Muscle of leg (tissue), 11 donors: ENCODE data around the gene SPARC. TPM values are rescaled to one million over a fixed set of nuclear protein-coding genes. Genes with fewer than 3 reads are reported as not detected.

Experiments
- DNase-seq: peaks from one replicate; pipeline ENCODE4 v3.0.0; 2013
- H3K27ac ChIP-seq: one replicate; pipeline ENCODE4 v1.5.1; 2013; ENCODE audit warnings: mild to moderate bottlenecking, low read length, control low read depth
- H3K27me3 ChIP-seq: one replicate; pipeline ENCODE4 v1.6.1; 2013; ENCODE audit warnings: low read length; ENCODE audit not compliant: control insufficient read depth, insufficient read depth
- H3K36me3 ChIP-seq: one replicate; pipeline ENCODE4 v1.6.1; 2013; ENCODE audit warnings: low read length; ENCODE audit not compliant: control insufficient read depth, insufficient read depth
- H3K4me1 ChIP-seq: one replicate; pipeline ENCODE4 v1.6.1; 2013; ENCODE audit warnings: low read length; ENCODE audit not compliant: control insufficient read depth, insufficient read depth
- H3K4me3 ChIP-seq: one replicate; pipeline ENCODE4 v1.5.1; 2013; ENCODE audit warnings: low read length, control low read depth
- H3K9me3 ChIP-seq: replicated peaks from 2 replicates; pipeline ENCODE4 v1.6.1; 2013; ENCODE audit warnings: low read depth, low read length; ENCODE audit not compliant: control insufficient read depth
- WGBS: methylation state at CpG from one replicate; pipeline ENCODE4 v1.1.5; 2013; ENCODE audit warnings: missing lambda C conversion rate; ENCODE audit not compliant: insufficient coverage; 5-methylcytosine and 5-hydroxymethylcytosine counted together
- polyA plus RNA-seq, 8 donors: library from polyadenylated mRNA; unstranded; fragments of 120-200 nt; gene quantifications; one replicate each; pipeline versions ENCODE4 v1.2.1 to v1.2.3, GENCODE V29; 2013; ENCODE audit warnings: inconsistent platforms in 1 of 8, low replicate concordance in 1 of 8; ENCODE audit not compliant: insufficient read length in 8 of 8, insufficient read depth in 1 of 8
- total RNA-seq: library from RNA; stranded (reverse); fragments of 120-200 nt; gene quantifications from one replicate; pipeline ENCODE4 v1.2.4, GENCODE V29; 2013

SPARC gene
- total and polyA plus RNA-seq, 9 donors: 3,005 to 8,405 (median 4,650) TPM

GRCh38 chr5:151722546-151722945 is 35.8 kb upstream of the SPARC start:
- Histone ChIP-seq H3K4me3 (no peak overlapping the region), H3K9me3 (no peaks in the 10 kb centered on the region), H3K4me1 (peaks cover 26% of the 10 kb centered on the region), H3K36me3 (no peaks in the 10 kb centered on the region), H3K27me3 (no peaks in the 10 kb centered on the region), H3K27ac (no peak overlapping the region)
- DNase-seq: no peak

GRCh38 chr5:151721812-151722391 is 35.2 kb upstream of the SPARC start:
- no peak overlapping the region for H3K4me3 ChIP-seq
- no peaks in the 10 kb centered on the region for H3K27me3 ChIP-seq
- H3K4me1 ChIP-seq: peaks cover 30% of the 10 kb centered on the region
- DNase-seq: no peak
- H3K9me3 ChIP-seq: no peaks in the 10 kb centered on the region
- H3K27ac ChIP-seq: no peak overlapping the region
- no peaks in the 10 kb centered on the region for H3K36me3 ChIP-seq

- H3K27ac ChIP-seq: peak overlapping the region; percentile 49
- WGBS: 60% methylated on average over 1 of the region's 3 CpGs
- peaks cover 30% of the 10 kb centered on the region for H3K4me1 ChIP-seq
- H3K27me3 ChIP-seq: no peaks in the 10 kb centered on the region
- no peak for DNase-seq
- no peaks in the 10 kb centered on the region for H3K9me3 ChIP-seq
- H3K36me3 ChIP-seq: no peaks in the 10 kb centered on the region
- H3K4me3 ChIP-seq: no peak overlapping the region
Observed at GRCh38 chr5:151721087-151721646, 34.5 kb upstream of the SPARC start.

- peaks cover 30% of the 10 kb centered on the region for H3K4me1 ChIP-seq
- H3K4me3 ChIP-seq: no peak overlapping the region
- WGBS: 95% methylated on average over 1 of the region's 2 CpGs
- no peak for DNase-seq
- no peaks in the 10 kb centered on the region for H3K36me3 ChIP-seq
- H3K27ac ChIP-seq: no peak overlapping the region
- no peaks in the 10 kb centered on the region for H3K27me3 ChIP-seq
- no peaks in the 10 kb centered on the region for H3K9me3 ChIP-seq
Observed at GRCh38 chr5:151720215-151720614, 33.5 kb upstream of the SPARC start.

- peak overlapping the region; percentile 88 for H3K27ac ChIP-seq
Observed at GRCh38 chr5:151719228-151720000, 32.7 kb upstream of the SPARC start.

GRCh38 chr5:151718646-151719045 is 31.9 kb upstream of the SPARC start:
- Histone ChIP-seq H3K4me3 (no peak overlapping the region), H3K27ac (peak overlapping the region; percentile 88), H3K9me3 (no peaks in the 10 kb centered on the region), H3K4me1 (peaks cover 30% of the 10 kb centered on the region), H3K27me3 (no peaks in the 10 kb centered on the region), H3K36me3 (no peaks in the 10 kb centered on the region)
- DNase-seq: peak; percentile 93
- 8% methylated on average over 2 of the region's 3 CpGs for WGBS

More at GRCh38 chr5:151719228-151720000, 32.7 kb upstream of the SPARC start:
- no peaks in the 10 kb centered on the region for H3K36me3 ChIP-seq
- 83% methylated on average over 1 of the region's 6 CpGs for WGBS
- peaks cover 30% of the 10 kb centered on the region for H3K4me1 ChIP-seq
- DNase-seq: no peak
- no peaks in the 10 kb centered on the region for H3K27me3 ChIP-seq
- no peak overlapping the region for H3K4me3 ChIP-seq
- no peaks in the 10 kb centered on the region for H3K9me3 ChIP-seq

GRCh38 chr5:151718153-151718552 is 31.4 kb upstream of the SPARC start:
- DNase-seq: peak; percentile 71
- H3K9me3 ChIP-seq: no peaks in the 10 kb centered on the region
- no peaks in the 10 kb centered on the region for H3K27me3 ChIP-seq
- peak overlapping the region; percentile 88 for H3K27ac ChIP-seq
- no peak overlapping the region for H3K4me3 ChIP-seq
- no peaks in the 10 kb centered on the region for H3K36me3 ChIP-seq
- peaks cover 30% of the 10 kb centered on the region for H3K4me1 ChIP-seq
- WGBS: 57% methylated on average over 1 of the region's 2 CpGs

- 60% methylated on average over 1 of the region's 3 CpGs for WGBS
- Histone ChIP-seq H3K4me1 (peaks cover 30% of the 10 kb centered on the region), H3K27me3 (no peaks in the 10 kb centered on the region), H3K9me3 (no peaks in the 10 kb centered on the region), H3K4me3 (no peak overlapping the region), H3K27ac (peak overlapping the region; percentile 88), H3K36me3 (no peaks in the 10 kb centered on the region)
- no peak for DNase-seq
Observed at GRCh38 chr5:151717416-151717815, 30.7 kb upstream of the SPARC start.

- WGBS: 79% methylated on average over 11 of the region's 13 CpGs
Observed at GRCh38 chr5:151709109-151709735, 22.5 kb upstream of the SPARC start.

GRCh38 chr5:151708126-151708525 is 21.4 kb upstream of the SPARC start:
- DNase-seq: no peak
- peaks cover 13% of the 10 kb centered on the region for H3K4me1 ChIP-seq
- peak overlapping the region; percentile 66 for H3K27ac ChIP-seq
- H3K27me3 ChIP-seq: no peaks in the 10 kb centered on the region
- H3K4me3 ChIP-seq: no peak overlapping the region
- H3K9me3 ChIP-seq: no peaks in the 10 kb centered on the region
- H3K36me3 ChIP-seq: no peaks in the 10 kb centered on the region

More at GRCh38 chr5:151709109-151709735, 22.5 kb upstream of the SPARC start:
- DNase-seq: no peak
- Histone ChIP-seq H3K36me3 (no peaks in the 10 kb centered on the region), H3K27me3 (no peaks in the 10 kb centered on the region), H3K27ac (no peak overlapping the region), H3K9me3 (no peaks in the 10 kb centered on the region), H3K4me3 (no peak overlapping the region), H3K4me1 (peaks cover 12% of the 10 kb centered on the region)
